Astrocyte of the cerebellum (primary cell): ENCODE results near the gene C19orf85.

ENCODE experiments used
- DNase-seq: peaks from one replicate; pipeline ENCODE4 v3.0.0-alpha.2; 2011; ENCODE audit warnings: low read depth
- H3K4me3 ChIP-seq: 2 replicates; pipeline ENCODE4 v1.5.1; 2011; ENCODE audit warnings: mild to moderate bottlenecking, low read depth, low read length, moderate library complexity
- in situ Hi-C: cut with HindIII; loops from 2 replicates; pipeline ENCODE4 v1.10.0; 2017; ENCODE audit warnings: low sequenced_read_pairs
- TF ChIP-seq, protein P1 (sequence below): IDR thresholded peaks from 2 replicates; pipeline ENCODE4 v1.5.1; 2012; ENCODE audit warnings: low read length, low read depth, moderate library complexity, mild to moderate bottlenecking; ENCODE audit errors: missing control alignments

Gene C19orf85

DNA sequence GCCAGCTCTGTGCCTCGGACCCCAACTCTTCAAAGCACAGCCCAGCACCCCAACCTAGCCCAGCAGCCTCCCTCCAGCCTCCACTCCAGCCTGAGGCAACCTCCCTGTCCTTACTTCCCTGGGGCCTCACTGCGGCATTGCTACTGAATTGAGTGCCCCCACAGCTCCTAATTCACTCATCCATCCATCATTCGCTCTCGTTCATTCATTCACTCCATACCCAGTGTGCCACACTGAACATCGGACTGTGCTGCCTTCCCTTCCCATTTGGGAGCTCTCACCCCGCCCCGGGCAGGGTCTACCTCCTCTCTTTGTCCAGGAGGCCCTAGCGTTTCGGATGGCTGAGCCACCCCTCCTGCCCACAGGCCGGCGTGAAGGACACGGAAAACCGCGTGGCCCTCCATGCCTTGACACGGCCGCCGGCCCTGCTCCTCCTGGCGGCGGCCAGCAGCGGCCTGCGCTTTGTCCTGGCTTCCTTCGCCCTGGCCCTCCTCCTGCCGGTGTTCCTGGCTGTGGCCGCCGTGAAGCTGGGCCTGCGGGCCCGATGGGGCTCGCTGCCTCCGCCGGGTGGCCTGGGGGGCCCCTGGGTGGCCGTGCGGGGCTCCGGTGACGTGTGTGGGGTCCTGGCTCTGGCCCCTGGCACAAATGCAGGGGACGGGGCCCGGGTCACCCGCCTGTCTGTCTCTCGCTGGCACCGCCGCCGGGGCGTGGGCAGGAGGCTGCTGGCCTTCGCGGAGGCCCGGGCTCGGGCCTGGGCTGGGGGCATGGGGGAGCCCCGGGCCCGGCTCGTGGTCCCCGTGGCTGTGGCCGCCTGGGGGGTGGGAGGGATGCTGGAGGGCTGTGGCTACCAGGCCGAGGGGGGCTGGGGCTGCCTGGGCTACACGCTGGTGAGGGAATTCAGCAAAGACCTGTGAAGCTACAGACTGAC lies 21.8 kb upstream of the C19orf85 start:
- peak overlapping the region; percentile 68 for H3K4me3 ChIP-seq
- TF ChIP-seq, protein P1, sequence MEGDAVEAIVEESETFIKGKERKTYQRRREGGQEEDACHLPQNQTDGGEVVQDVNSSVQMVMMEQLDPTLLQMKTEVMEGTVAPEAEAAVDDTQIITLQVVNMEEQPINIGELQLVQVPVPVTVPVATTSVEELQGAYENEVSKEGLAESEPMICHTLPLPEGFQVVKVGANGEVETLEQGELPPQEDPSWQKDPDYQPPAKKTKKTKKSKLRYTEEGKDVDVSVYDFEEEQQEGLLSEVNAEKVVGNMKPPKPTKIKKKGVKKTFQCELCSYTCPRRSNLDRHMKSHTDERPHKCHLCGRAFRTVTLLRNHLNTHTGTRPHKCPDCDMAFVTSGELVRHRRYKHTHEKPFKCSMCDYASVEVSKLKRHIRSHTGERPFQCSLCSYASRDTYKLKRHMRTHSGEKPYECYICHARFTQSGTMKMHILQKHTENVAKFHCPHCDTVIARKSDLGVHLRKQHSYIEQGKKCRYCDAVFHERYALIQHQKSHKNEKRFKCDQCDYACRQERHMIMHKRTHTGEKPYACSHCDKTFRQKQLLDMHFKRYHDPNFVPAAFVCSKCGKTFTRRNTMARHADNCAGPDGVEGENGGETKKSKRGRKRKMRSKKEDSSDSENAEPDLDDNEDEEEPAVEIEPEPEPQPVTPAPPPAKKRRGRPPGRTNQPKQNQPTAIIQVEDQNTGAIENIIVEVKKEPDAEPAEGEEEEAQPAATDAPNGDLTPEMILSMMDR, result peak; percentile 10
- in situ Hi-C loops, result no loop called here
- DNase-seq, result no peak

DNA sequence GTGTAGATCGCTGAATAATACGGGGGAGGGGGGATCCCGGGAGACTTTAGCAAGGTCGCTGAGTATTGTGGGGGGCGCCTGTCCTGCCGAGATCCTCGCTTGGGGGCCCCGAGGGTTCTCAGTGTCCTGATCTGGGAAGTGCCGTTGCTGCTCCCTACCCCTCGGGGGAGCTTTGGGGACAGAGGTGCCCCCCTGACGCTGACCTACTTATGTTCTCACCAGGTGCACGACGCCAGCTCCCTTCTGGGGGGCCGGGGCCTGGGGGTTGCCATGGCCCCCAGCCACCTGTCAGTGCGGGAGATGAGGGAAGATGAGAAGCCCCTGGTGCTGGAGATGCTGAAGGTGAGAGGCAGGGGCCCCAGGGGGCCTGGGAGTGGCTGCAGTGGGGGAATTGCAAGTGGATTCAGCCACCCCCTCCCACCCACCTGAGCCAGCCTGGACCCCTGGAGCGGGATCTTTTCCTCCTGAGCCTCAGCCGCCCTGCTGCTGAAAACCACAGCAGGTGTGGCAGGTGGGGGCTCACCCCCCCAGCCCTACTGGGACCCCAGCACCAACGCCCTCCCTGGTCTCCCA lies 21.0 kb upstream of the C19orf85 start:
- TF ChIP-seq, protein P1, result no peak
- H3K4me3 ChIP-seq, result peak overlapping the region; percentile 68
- no peak for DNase-seq
- in situ Hi-C loops, result no loop called here

DNA sequence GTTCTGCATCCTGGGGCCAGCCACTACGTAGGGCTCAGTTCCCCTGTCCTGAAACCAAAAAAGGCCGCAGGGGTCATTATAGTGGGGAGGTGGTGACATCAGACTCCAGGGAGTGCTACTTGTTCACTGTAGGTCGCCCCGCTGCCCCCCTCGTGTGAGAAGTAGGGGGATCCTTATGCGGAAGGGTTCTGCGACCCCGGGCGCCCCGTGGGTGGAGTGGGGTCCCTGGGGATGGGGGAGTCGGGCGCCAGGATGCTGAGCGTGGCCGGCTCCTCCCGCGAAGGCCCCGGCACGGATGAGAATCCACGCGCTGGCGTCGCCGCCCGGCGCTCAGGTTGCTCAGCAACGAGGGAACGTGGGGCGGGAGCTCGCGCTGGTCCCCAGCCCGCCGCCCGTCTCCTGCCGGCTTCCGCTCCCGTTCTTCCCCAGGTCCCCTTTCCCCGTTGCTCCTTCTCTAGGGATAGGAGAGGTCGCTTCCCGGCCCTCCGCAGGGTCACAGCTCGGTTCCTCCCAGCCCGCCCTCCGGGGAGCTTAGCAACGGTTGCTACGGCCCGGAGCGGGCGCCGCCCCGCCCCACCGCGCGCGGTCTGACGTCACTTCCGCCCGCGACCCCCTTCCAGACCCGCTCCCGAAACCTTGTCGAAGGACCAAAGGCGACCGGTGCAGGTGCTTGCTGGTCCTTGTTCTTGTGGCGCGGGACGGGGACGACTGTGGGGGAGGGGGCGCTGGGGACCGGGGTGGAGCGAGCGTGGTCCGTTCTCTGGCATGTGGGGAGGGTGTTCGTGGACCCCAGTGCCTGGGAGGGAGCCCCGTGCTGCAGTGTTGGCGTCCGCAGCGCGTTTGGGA lies 20.3 kb upstream of the C19orf85 start, which contains the start of gene NAT14:
Gene NAT14, plus strand, starts transcription at position 596 of the 846 bp plus-strand sequence. CDS start 521 bp downstream, outside the sequence.
- H3K4me3 ChIP-seq, result peak within 1 kb of the TSS; percentile 68
- TF ChIP-seq, protein P1, result no peak
- in situ Hi-C loops, result no loop called here
- no peak for DNase-seq

DNA sequence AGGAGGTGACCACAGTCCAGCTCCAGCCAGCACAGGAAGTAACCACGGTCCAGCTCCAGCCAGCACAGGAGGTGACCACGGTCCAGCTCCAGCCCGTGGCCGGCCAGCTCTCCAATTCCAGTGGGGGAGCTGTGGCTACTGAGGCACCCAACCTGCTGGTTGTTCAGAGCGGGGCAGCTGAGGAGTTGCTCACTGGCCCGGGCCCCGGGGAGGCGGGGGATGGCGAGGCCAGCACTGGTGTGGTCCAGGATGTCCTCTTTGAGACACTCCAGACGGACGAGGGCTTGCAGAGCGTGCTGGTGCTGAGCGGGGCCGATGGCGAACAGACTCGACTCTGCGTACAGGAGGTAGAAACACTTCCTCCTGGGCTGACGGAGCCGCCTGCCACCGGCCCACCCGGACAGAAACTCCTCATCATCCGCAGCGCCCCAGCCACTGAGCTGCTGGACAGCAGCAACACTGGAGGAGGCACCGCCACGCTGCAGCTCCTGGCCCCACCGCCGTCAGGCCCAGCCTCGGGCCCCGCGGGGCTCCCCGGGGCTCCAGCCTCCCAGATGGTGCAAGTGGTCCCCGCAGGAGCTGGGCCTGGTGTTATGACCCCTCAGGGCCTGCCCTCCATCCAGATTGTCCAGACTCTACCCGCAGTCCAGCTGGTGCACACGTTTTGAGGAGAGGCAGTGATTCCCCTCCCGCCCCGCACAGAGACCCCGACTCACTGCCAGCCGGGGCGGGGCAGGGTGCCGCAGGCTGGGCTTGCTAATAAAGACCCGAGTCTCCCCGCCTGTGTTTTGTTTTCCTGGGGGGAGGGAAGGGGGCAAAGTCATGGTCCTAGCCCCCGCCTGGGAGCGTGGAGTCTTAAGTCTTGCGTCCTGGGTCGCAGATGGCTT lies 19.4 kb upstream of the C19orf85 start:
- peak overlapping the region; percentile 68 for H3K4me3 ChIP-seq
- in situ Hi-C loops, result no loop called here
- DNase-seq, result no peak
- TF ChIP-seq, protein P1, result no peak

DNA sequence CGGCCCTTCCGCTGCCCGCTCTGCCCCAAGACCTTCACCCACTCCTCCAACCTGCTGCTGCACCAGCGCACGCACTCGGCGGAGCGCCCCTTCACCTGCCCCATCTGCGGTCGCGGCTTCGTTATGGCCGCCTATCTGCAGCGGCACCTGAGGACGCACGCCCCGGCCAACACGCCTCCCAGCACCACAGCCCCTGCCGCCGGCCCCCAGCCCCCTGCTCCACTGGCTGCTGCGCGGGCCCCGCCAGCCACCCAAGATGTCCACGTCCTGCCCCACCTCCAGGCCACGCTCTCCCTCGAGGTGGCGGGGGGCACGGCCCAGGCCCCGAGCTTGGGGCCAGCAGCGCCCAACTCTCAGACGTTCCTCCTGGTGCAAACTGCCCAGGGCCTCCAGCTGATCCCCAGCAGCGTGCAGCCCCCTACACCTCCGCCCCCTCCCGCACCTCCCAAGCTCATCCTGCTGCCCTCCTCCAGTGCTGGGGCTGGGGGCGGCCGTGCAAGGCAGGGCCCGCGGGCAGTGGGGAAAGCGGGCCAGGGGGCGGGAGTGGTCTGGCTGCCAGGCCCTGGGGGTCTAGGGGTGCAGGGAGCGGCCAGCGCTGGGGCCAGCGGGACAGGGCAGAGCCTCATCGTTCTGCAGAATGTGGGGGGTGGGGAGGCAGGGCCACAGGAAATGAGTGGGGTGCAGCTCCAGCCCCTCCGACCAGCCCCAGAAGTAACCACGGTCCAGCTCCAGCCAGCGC lies 18.6 kb upstream of the C19orf85 start:
- DNase-seq, result no peak
- in situ Hi-C loops, result no loop called here
- TF ChIP-seq, protein P1, result no peak
- H3K4me3 ChIP-seq, result no peak overlapping the region
